ENCODE data around the gene MTR.
A peak's percentile ranks its signal among the peaks of the same experiment; 100 is the strongest.

The MTR gene

GRCh38 chr1:236795035-236795756, at the start of gene MTR:
Gene MTR, plus strand, starts transcription at chr1:236795292. Its CDS starts 412 bp downstream, at chr1:236795704.
- intact Hi-C loops (cut with DNase I): loop anchor here (1.0 kb wide), 1 partner anchor 191 kb away; the partner anchor contains the start of gene HEATR1
- DNase-seq: peak; percentile 96 to 99 (median 98)

GRCh38 chr1:236746785-236747184, 48.3 kb upstream of the MTR start:
- DNase-seq: no peak
- intact Hi-C loops (cut with DNase I): no loop called here

GRCh38 chr1:236747311-236747985, 47.6 kb upstream of the MTR start:
- intact Hi-C loops (cut with DNase I): no loop called here
- no peak for DNase-seq

GRCh38 chr1:236748268-236748870, 46.7 kb upstream of the MTR start:
- intact Hi-C loops (cut with DNase I): no loop called here
- no peak for DNase-seq

- intact Hi-C loops (cut with DNase I): no loop called here
Observed at GRCh38 chr1:236750928-236751327, 44.2 kb upstream of the MTR start.

GRCh38 chr1:236751385-236751784, 43.7 kb upstream of the MTR start:
- intact Hi-C loops (cut with DNase I): no loop called here
- no peak for DNase-seq

More at GRCh38 chr1:236750928-236751327, 44.2 kb upstream of the MTR start:
- DNase-seq: no peak

- intact Hi-C loops (cut with DNase I): no loop called here
Observed at GRCh38 chr1:236751935-236752334, 43.2 kb upstream of the MTR start.

GRCh38 chr1:236753516-236753915, 41.6 kb upstream of the MTR start:
- peak in 15 of 42 donors; percentile 15 to 69 (median 34) for DNase-seq
- intact Hi-C loops (cut with DNase I): no loop called here

More at GRCh38 chr1:236751935-236752334, 43.2 kb upstream of the MTR start:
- DNase-seq: no peak

- intact Hi-C loops (cut with DNase I): no loop called here
- no peak for DNase-seq
Observed at GRCh38 chr1:236753964-236754363, 41.1 kb upstream of the MTR start.

GRCh38 chr1:236754525-236755210, 40.4 kb upstream of the MTR start:
- intact Hi-C loops (cut with DNase I): no loop called here
- DNase-seq: no peak

- intact Hi-C loops (cut with DNase I): no loop called here
- DNase-seq: no peak
Observed at GRCh38 chr1:236757640-236758039, 37.5 kb upstream of the MTR start.

GRCh38 chr1:236759252-236759859, 35.7 kb upstream of the MTR start:
- no peak for DNase-seq
- intact Hi-C loops (cut with DNase I): no loop called here

GRCh38 chr1:236760480-236760879, 34.6 kb upstream of the MTR start:
- DNase-seq: no peak
- intact Hi-C loops (cut with DNase I): no loop called here

- no peak for DNase-seq
- intact Hi-C loops (cut with DNase I): no loop called here
Observed at GRCh38 chr1:236760986-236761385, 34.1 kb upstream of the MTR start.

- DNase-seq: no peak
- intact Hi-C loops (cut with DNase I): no loop called here
Observed at GRCh38 chr1:236761397-236762132, 33.5 kb upstream of the MTR start.

- intact Hi-C loops (cut with DNase I): no loop called here
- peak in 37 of 42 donors; percentile 11 to 75 (median 52) for DNase-seq
Observed at GRCh38 chr1:236762410-236762809, 32.7 kb upstream of the MTR start.

GRCh38 chr1:236765831-236766230, 29.3 kb upstream of the MTR start:
- peak in 11 of 42 donors; percentile 7 to 69 (median 35) for DNase-seq
- intact Hi-C loops (cut with DNase I): no loop called here

GRCh38 chr1:236766506-236766905, 28.6 kb upstream of the MTR start:
- DNase-seq: no peak
- intact Hi-C loops (cut with DNase I): no loop called here
